ENCODE data around the gene CHST1.

CHST1 gene

GRCh38 chr11:45646275-45646927 is 19.0 kb downstream of the CHST1 start:
- no peak for DNase-seq (ENCODE audit: low read depth, low spot score)

- no peak for DNase-seq (ENCODE audit: low read depth, low spot score)
These were observed 20.2 kb downstream of the CHST1 start for GRCh38 chr11:45644981-45645889.

- no peak for DNase-seq (ENCODE audit: low read depth, low spot score)
These were observed 21.7 kb downstream of the CHST1 start for GRCh38 chr11:45643598-45644260.

GRCh38 chr11:45641961-45642360 is 23.5 kb downstream of the CHST1 start:
- DNase-seq (ENCODE audit: low read depth, low spot score): no peak

GRCh38 chr11:45638051-45638450 is 27.4 kb downstream of the CHST1 start:
- no peak for DNase-seq (ENCODE audit: low read depth, low spot score)

- no peak for DNase-seq (ENCODE audit: low read depth, low spot score)
These were observed 29.5 kb downstream of the CHST1 start for GRCh38 chr11:45635907-45636306.

- DNase-seq (ENCODE audit: low read depth, low spot score): no peak
These were observed 39.8 kb downstream of the CHST1 start for GRCh38 chr11:45625611-45626010.

GRCh38 chr11:45624095-45624494 is 41.3 kb downstream of the CHST1 start:
- DNase-seq (ENCODE audit: low read depth, low spot score): no peak

- no peak for DNase-seq (ENCODE audit: low read depth, low spot score)
These were observed 42.6 kb downstream of the CHST1 start for GRCh38 chr11:45622861-45623260.

- DNase-seq (ENCODE audit: low read depth, low spot score): no peak
These were observed 43.1 kb downstream of the CHST1 start for GRCh38 chr11:45622283-45622682.

GRCh38 chr11:45621588-45621987 is 43.8 kb downstream of the CHST1 start:
- no peak for DNase-seq (ENCODE audit: low read depth, low spot score)

GRCh38 chr11:45620243-45620642 is 45.2 kb downstream of the CHST1 start:
- no peak for DNase-seq (ENCODE audit: low read depth, low spot score)

GRCh38 chr11:45618897-45619296 is 46.5 kb downstream of the CHST1 start:
- no peak for DNase-seq (ENCODE audit: low read depth, low spot score)

- no peak for DNase-seq (ENCODE audit: low read depth, low spot score)
These were observed 47.4 kb downstream of the CHST1 start for GRCh38 chr11:45617871-45618601.

- DNase-seq (ENCODE audit: low read depth, low spot score): no peak
These were observed 48.4 kb downstream of the CHST1 start for GRCh38 chr11:45616802-45617549.

- DNase-seq (ENCODE audit: low read depth, low spot score): no peak
These were observed 50.1 kb downstream of the CHST1 start for GRCh38 chr11:45615182-45615792.

- DNase-seq (ENCODE audit: low read depth, low spot score): no peak
These were observed 51.1 kb downstream of the CHST1 start for GRCh38 chr11:45614196-45614828.

GRCh38 chr11:45610627-45611026 is 54.8 kb downstream of the CHST1 start:
- DNase-seq (ENCODE audit: low read depth, low spot score): no peak

- DNase-seq (ENCODE audit: low read depth, low spot score): no peak
These were observed 55.5 kb downstream of the CHST1 start for GRCh38 chr11:45609902-45610301.

- no peak for DNase-seq (ENCODE audit: low read depth, low spot score)
These were observed 56.1 kb downstream of the CHST1 start for GRCh38 chr11:45609337-45609736.

Data from smooth muscle cell of the brain vasculature (primary cell).